GM12878 (cell line): ENCODE results near the gene CNN1. TPM values are rescaled to one million over a fixed set of nuclear protein-coding genes. Genes with fewer than 3 reads are reported as not detected.

Experiments used
- CHD1 ChIP-seq: IDR thresholded peaks from 2 replicates; pipeline ENCODE4 v1.6.1; 2012; ENCODE audit warnings: low read depth, low read length, improper control_type of control experiment
- EGR1 ChIP-seq, 2 experiments: IDR thresholded peaks; 1 replicate in 1 of 2; 2 replicates in 1 of 2; pipeline ENCODE4 v1.6.1; 2011 to 2012; ENCODE audit warnings: low read depth in 2 of 2, low read length in 2 of 2, borderline replicate concordance in 1 of 2, mild to moderate bottlenecking in 1 of 2, moderate library complexity in 1 of 2
- EZH2 ChIP-seq: IDR thresholded peaks from 2 replicates; pipeline ENCODE4 v1.6.1; 2012; ENCODE audit warnings: low read depth, mild to moderate bottlenecking, control low read depth, inconsistent platforms, low read length, borderline replicate concordance; ENCODE audit not compliant: control insufficient read depth
- HDGF ChIP-seq: fragments of 450-650 bp; IDR thresholded peaks from 2 replicates; pipeline ENCODE4 v1.6.1; 2016; ENCODE audit warnings: antibody characterized with exemption
- MYB ChIP-seq: fragments of 150-350 bp; IDR thresholded peaks from 2 replicates; pipeline ENCODE4 v1.6.1; 2014; ENCODE audit warnings: mild to moderate bottlenecking, low read depth, low read length, borderline replicate concordance
- MYC ChIP-seq: IDR thresholded peaks from 2 replicates; pipeline ENCODE4 v1.6.1; 2011; ENCODE audit warnings: mild to moderate bottlenecking, low read length, moderate library complexity, inconsistent platforms; ENCODE audit not compliant: insufficient read depth, insufficient replicate concordance, insufficient read length, severe bottlenecking
- NFXL1 ChIP-seq: fragments of 450-650 bp; IDR thresholded peaks from 2 replicates; pipeline ENCODE4 v1.6.1; 2017; ENCODE audit warnings: antibody characterized with exemption, mild to moderate bottlenecking, borderline replicate concordance
- PAX8 ChIP-seq: fragments of 450-650 bp; IDR thresholded peaks from 2 replicates; pipeline ENCODE4 v1.6.1; 2017; ENCODE audit warnings: mild to moderate bottlenecking, moderate library complexity
- PML ChIP-seq: IDR thresholded peaks from 2 replicates; pipeline ENCODE4 v1.6.1; 2012; ENCODE audit warnings: low read length, inconsistent platforms
- POLR2AphosphoS5 ChIP-seq: IDR thresholded peaks from 2 replicates; pipeline ENCODE4 v1.6.1; 2011; ENCODE audit warnings: mild to moderate bottlenecking, low read length, inconsistent platforms
- RBBP5 ChIP-seq: fragments of 200-600 bp; sonication (generic); conservative IDR thresholded peaks from 2 replicates; pipeline ENCODE4 v1.6.1; 2016
- RCOR1 ChIP-seq: conservative IDR thresholded peaks from 2 replicates; pipeline ENCODE4 v1.6.1; 2012; ENCODE audit warnings: low read depth, low read length, improper control_type of control experiment
- SP1 ChIP-seq: IDR thresholded peaks from one replicate; pipeline ENCODE4 v1.6.1; 2011; ENCODE audit warnings: low read depth, low read length
- WRNIP1 ChIP-seq: IDR thresholded peaks from 2 replicates; pipeline ENCODE4 v1.6.1; 2011; ENCODE audit warnings: low read depth, low read length, improper control_type of control experiment, borderline replicate concordance
- YBX1 ChIP-seq: fragments of 450-650 bp; IDR thresholded peaks from 2 replicates; pipeline ENCODE4 v1.6.1; 2016; ENCODE audit warnings: antibody characterized with exemption
- ZZZ3 ChIP-seq: IDR thresholded peaks from 2 replicates; pipeline ENCODE4 v1.6.1; 2011; ENCODE audit warnings: low read depth; ENCODE audit not compliant: control insufficient read depth, insufficient read length
- polyA plus RNA-seq, 11 experiments: library from polyadenylated mRNA; depleted of rRNA in 4 of 11; unstranded in 6 of 11; stranded (reverse) in 5 of 11; fragments of >200 nt; fragmentation: Nextera tagmentation in 4 of 11; fragmentation: Illumina TruSeq in 1 of 11; extraction: Ambion mirVana in 4 of 11; extraction: Trizol in 1 of 11; gene quantifications; 1 replicate in 1 of 11; 2 replicates in 10 of 11; pipeline versions ENCODE4 v1.2.1 to v1.2.3, GENCODE V29; 2011 to 2016; ENCODE audit warnings: inconsistent platforms in 2 of 11, missing spikeins in 2 of 11, low read depth in 1 of 11
- total RNA-seq, 4 experiments: library from RNA; depleted of rRNA in 3 of 4; stranded (reverse); fragments of >200 nt in 3 of 4; fragmentation: Illumina TruSeq in 1 of 4; extraction: Trizol in 1 of 4; gene quantifications; 2 replicates each; pipeline versions ENCODE4 v1.2.1 to v1.2.3, GENCODE V29; 2013 to 2021
- TF ChIP-seq, protein P1 (sequence below): fragments of 450-650 bp; IDR thresholded peaks from 2 replicates; pipeline ENCODE4 v1.6.1; 2016; ENCODE audit warnings: mild to moderate bottlenecking
- TF ChIP-seq, protein P2 (sequence below): fragments of 450-650 bp; IDR thresholded peaks from 2 replicates; pipeline ENCODE4 v1.6.1; 2018; ENCODE audit warnings: borderline replicate concordance, mild to moderate bottlenecking; ENCODE audit not compliant: partially characterized antibody
- TF ChIP-seq, protein P3 (sequence below): fragments of 150-350 bp; IDR thresholded peaks from 2 replicates; pipeline ENCODE4 v1.6.1; 2014; ENCODE audit warnings: mild to moderate bottlenecking, low read depth, low read length
- TF ChIP-seq, protein P4 (sequence below): IDR thresholded peaks from 2 replicates; pipeline ENCODE4 v1.6.1; 2012; ENCODE audit warnings: low read depth, low read length, improper control_type of control experiment
- TF ChIP-seq, protein P5 (sequence below): fragments of 450-650 bp; formaldehyde crosslinking; IDR thresholded peaks from 2 replicates; pipeline ENCODE4 v1.5.0; 2022; ENCODE audit warnings: mild to moderate bottlenecking, missing genetic modification characterization

CNN1 gene
- total and polyA plus RNA-seq, 10 of the 15 experiments (the other 5 are each of a cell fraction or from before 2014, with no cell fraction given): 0.03 to 0.58 (median 0.22) TPM; not detected in 1

DNA sequence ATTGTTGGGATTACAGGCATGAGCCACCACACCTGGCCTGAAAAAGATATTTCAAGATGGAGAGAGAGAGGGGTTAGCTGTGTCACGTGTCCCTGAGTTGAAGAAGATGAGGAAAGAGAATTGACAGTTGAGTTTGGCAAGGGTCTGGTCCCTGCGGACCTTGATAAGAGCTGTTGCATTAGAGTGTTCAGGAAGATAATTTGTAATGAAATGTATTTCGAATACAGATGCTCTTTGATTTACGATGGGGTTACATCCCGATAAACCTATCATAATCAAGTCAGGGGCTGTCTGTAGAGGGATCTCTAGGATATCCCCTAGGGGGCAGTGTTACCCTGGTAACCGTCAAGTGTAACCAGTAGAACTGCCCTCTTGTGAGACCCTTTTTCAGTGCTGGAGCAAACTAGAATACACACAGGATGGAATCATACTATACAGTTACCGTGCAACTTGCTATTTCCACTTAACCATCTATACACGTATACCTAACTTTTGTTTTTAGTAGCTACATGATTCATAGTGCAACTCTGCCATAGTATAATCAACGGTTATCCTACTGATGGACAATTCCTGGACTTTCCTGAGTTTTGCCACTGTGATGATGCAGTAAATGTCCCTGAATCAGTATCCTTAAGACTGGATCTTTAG is 21.9 kb downstream of the CNN1 start (continued):
- TF ChIP-seq, protein P1, sequence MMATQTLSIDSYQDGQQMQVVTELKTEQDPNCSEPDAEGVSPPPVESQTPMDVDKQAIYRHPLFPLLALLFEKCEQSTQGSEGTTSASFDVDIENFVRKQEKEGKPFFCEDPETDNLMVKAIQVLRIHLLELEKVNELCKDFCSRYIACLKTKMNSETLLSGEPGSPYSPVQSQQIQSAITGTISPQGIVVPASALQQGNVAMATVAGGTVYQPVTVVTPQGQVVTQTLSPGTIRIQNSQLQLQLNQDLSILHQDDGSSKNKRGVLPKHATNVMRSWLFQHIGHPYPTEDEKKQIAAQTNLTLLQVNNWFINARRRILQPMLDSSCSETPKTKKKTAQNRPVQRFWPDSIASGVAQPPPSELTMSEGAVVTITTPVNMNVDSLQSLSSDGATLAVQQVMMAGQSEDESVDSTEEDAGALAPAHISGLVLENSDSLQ: no peak
- TF ChIP-seq MYB: no peak
- TF ChIP-seq PML: peak; percentile 49; the same call in 1 of the 2 replicates
- TF ChIP-seq, protein P2, sequence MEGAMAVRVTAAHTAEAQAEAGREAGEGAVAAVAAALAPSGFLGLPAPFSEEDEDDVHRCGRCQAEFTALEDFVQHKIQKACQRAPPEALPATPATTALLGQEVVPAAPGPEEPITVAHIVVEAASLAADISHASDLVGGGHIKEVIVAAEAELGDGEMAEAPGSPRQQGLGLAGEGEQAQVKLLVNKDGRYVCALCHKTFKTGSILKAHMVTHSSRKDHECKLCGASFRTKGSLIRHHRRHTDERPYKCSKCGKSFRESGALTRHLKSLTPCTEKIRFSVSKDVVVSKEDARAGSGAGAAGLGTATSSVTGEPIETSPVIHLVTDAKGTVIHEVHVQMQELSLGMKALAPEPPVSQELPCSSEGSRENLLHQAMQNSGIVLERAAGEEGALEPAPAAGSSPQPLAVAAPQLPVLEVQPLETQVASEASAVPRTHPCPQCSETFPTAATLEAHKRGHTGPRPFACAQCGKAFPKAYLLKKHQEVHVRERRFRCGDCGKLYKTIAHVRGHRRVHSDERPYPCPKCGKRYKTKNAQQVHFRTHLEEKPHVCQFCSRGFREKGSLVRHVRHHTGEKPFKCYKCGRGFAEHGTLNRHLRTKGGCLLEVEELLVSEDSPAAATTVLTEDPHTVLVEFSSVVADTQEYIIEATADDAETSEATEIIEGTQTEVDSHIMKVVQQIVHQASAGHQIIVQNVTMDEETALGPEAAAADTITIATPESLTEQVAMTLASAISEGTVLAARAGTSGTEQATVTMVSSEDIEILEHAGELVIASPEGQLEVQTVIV: no peak
- TF ChIP-seq HDGF: no peak
- TF ChIP-seq WRNIP1: no peak
- TF ChIP-seq CHD1: no peak
- TF ChIP-seq YBX1: no peak
- TF ChIP-seq, protein P3, sequence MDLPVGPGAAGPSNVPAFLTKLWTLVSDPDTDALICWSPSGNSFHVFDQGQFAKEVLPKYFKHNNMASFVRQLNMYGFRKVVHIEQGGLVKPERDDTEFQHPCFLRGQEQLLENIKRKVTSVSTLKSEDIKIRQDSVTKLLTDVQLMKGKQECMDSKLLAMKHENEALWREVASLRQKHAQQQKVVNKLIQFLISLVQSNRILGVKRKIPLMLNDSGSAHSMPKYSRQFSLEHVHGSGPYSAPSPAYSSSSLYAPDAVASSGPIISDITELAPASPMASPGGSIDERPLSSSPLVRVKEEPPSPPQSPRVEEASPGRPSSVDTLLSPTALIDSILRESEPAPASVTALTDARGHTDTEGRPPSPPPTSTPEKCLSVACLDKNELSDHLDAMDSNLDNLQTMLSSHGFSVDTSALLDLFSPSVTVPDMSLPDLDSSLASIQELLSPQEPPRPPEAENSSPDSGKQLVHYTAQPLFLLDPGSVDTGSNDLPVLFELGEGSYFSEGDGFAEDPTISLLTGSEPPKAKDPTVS: no peak
- no peak for TF ChIP-seq PAX8
- no peak for TF ChIP-seq NFXL1
- no peak for TF ChIP-seq SP1
- TF ChIP-seq EGR1 (IDR thresholded peaks at IDR 0.05; ENCODE audit: borderline replicate concordance in 1 of 2, low read depth in 2 of 2, low read length in 2 of 2): no peak
- TF ChIP-seq RCOR1: no peak
- TF ChIP-seq, protein P4, sequence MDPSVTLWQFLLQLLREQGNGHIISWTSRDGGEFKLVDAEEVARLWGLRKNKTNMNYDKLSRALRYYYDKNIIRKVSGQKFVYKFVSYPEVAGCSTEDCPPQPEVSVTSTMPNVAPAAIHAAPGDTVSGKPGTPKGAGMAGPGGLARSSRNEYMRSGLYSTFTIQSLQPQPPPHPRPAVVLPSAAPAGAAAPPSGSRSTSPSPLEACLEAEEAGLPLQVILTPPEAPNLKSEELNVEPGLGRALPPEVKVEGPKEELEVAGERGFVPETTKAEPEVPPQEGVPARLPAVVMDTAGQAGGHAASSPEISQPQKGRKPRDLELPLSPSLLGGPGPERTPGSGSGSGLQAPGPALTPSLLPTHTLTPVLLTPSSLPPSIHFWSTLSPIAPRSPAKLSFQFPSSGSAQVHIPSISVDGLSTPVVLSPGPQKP: no peak
- no peak for TF ChIP-seq MYC
- no peak for TF ChIP-seq EZH2
- TF ChIP-seq ZZZ3: no peak
- peak; percentile 37; the same call in 1 of the 2 replicates for TF ChIP-seq POLR2AphosphoS5
- TF ChIP-seq, protein P5, sequence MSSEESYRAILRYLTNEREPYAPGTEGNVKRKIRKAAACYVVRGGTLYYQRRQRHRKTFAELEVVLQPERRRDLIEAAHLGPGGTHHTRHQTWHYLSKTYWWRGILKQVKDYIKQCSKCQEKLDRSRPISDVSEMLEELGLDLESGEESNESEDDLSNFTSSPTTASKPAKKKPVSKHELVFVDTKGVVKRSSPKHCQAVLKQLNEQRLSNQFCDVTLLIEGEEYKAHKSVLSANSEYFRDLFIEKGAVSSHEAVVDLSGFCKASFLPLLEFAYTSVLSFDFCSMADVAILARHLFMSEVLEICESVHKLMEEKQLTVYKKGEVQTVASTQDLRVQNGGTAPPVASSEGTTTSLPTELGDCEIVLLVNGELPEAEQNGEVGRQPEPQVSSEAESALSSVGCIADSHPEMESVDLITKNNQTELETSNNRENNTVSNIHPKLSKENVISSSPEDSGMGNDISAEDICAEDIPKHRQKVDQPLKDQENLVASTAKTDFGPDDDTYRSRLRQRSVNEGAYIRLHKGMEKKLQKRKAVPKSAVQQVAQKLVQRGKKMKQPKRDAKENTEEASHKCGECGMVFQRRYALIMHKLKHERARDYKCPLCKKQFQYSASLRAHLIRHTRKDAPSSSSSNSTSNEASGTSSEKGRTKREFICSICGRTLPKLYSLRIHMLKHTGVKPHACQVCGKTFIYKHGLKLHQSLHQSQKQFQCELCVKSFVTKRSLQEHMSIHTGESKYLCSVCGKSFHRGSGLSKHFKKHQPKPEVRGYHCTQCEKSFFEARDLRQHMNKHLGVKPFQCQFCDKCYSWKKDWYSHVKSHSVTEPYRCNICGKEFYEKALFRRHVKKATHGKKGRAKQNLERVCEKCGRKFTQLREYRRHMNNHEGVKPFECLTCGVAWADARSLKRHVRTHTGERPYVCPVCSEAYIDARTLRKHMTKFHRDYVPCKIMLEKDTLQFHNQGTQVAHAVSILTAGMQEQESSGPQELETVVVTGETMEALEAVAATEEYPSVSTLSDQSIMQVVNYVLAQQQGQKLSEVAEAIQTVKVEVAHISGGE (CRISPR knock-in tag): no peak
- no peak for TF ChIP-seq RBBP5
